C4-2B (cell line): ENCODE measurements around the gene RPUSD1.
"Not testable (repeated sequence)": the region's sequence is repeated elsewhere in the genome, so short reads cannot be mapped to it uniquely, and the experiment has no call there.

Source experiments
- H3K27ac ChIP-seq: fragments of 450-650 bp; 2 replicates; pipeline ENCODE4 v1.5.1; 2017
- ZFX ChIP-seq: fragments of 450-650 bp; IDR thresholded peaks from 2 replicates; pipeline ENCODE4 v1.6.1; 2017
- TF ChIP-seq, protein P1 (sequence below): fragments of 450-650 bp; conservative IDR thresholded peaks from 2 replicates; pipeline ENCODE4 v1.5.1; 2017; ENCODE audit warnings: mild to moderate bottlenecking

Gene RPUSD1

DNA sequence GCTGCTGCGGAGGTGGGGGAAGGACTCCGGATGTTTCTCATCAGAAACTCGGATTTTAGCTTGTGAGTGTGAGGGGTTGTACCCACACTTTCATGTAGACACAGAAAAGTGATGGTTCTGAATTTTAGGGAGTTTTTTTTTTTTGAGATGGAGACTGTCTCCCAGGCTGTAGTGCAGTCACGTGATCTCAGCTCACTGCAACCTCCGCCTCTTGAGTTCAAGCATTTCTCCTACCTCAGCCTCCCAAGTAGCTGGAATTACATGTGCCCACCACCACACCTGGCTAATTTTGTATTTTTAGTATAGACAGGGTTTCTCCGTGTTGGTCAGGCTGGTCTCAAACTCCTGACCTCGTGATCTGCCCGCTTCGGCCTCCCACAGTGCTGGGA, 34.7 kb upstream of the RPUSD1 start:
- no peak for TF ChIP-seq ZFX
- TF ChIP-seq, protein P1, sequence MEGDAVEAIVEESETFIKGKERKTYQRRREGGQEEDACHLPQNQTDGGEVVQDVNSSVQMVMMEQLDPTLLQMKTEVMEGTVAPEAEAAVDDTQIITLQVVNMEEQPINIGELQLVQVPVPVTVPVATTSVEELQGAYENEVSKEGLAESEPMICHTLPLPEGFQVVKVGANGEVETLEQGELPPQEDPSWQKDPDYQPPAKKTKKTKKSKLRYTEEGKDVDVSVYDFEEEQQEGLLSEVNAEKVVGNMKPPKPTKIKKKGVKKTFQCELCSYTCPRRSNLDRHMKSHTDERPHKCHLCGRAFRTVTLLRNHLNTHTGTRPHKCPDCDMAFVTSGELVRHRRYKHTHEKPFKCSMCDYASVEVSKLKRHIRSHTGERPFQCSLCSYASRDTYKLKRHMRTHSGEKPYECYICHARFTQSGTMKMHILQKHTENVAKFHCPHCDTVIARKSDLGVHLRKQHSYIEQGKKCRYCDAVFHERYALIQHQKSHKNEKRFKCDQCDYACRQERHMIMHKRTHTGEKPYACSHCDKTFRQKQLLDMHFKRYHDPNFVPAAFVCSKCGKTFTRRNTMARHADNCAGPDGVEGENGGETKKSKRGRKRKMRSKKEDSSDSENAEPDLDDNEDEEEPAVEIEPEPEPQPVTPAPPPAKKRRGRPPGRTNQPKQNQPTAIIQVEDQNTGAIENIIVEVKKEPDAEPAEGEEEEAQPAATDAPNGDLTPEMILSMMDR, result no peak
- H3K27ac ChIP-seq, result no peak overlapping the region

DNA sequence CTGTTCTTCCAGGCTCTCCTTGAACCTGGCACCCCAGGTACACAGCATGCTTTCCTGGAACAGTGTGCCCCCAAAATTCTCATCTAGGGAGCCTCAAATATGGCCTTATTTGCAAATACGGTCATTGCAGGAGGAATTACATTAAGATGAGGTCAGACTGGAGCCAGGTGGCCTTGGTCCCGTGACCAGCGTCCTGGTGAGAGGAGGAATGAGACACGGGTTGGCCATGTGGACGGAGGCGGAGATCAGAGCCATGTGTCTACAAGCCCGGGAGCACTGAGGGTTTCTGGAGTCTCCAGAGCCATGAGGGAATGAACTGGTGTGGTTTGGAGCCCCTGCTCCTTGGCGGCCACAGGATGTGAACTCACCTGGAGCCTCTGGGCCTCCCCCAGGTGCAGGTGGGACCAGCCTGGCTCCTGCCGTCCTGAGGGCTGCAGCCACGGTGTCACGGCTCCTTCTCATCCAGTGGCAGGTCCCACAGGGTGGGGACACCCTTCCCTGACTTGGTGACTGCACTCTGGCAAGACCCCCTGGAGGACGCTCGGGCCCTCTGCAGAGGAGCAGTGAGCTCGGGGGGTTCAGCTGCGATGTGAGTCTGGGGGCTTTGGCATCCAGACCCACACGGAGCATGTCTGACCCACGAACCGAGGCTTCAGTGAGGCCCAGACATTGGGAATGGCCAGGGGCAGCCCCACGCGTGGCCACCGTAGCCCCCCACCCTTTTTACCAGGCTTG, 34.2 kb upstream of the RPUSD1 start:
- H3K27ac ChIP-seq, result no peak overlapping the region
- TF ChIP-seq, protein P1, result no peak
- no peak for TF ChIP-seq ZFX

DNA sequence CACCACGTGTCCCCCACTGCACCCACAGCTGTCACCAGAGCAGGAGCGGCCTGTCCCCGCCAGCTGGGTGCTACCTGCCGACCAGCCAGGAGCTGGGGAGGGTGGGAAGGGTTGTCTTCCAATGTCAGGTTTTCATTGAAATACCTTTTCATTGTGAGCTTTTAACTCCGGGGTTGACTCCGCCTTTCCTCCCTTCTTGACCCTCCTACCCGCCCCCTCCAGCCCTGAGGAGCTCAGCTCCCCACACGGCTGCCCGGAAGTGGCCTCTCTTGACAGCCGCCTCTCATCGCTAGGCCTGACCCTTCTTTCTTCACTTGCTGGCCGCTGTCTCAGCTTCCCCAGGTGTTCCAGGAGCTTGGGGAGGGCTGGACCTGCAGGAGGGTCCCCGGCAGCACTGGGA, 33.6 kb upstream of the RPUSD1 start:
- TF ChIP-seq ZFX, result no peak
- TF ChIP-seq, protein P1, result no peak
- no peak overlapping the region for H3K27ac ChIP-seq

DNA sequence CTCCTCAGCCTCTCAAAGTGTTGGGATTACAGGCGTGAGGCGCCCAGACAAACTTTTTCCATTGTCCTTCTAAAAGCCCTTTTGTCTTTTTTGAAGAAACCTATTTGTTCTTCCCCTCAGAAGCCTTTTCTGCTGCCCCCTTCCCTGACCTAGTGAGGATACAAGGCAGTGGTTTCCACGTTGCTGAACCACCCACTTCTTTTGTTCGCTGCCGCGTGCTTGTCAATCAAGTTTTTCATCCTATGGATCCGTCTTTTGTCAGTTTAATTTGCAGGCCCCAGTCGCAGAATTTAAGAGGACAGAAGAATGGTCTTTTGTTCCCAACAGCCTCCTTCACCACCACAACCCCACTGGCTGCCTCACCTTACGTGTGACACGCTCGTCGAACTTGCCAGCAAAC, 32.6 kb upstream of the RPUSD1 start:
- TF ChIP-seq ZFX, result no peak
- TF ChIP-seq, protein P1, result no peak

DNA sequence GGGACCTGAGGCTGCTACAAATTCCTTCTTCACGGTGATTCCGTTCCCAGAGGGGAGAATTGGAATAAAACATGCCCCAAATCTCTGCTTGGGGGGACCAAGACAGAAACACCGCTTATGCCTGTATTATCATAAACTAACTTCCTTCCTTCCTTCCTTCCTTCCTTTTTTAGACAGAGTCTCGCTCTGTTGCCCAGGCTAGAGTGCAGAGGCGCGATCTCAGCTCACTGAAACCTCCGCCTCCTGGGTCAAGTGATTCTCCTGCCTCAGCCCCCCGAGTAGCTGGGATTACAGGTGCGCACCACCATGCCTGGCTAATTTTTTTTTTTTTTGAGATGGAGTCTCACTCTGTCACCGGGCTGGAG, 31.8 kb upstream of the RPUSD1 start:
- H3K27ac ChIP-seq, result not testable (repeated sequence)

More for the DNA sequence above, 32.6 kb upstream of the RPUSD1 start:
- H3K27ac ChIP-seq, result no peak overlapping the region

DNA sequence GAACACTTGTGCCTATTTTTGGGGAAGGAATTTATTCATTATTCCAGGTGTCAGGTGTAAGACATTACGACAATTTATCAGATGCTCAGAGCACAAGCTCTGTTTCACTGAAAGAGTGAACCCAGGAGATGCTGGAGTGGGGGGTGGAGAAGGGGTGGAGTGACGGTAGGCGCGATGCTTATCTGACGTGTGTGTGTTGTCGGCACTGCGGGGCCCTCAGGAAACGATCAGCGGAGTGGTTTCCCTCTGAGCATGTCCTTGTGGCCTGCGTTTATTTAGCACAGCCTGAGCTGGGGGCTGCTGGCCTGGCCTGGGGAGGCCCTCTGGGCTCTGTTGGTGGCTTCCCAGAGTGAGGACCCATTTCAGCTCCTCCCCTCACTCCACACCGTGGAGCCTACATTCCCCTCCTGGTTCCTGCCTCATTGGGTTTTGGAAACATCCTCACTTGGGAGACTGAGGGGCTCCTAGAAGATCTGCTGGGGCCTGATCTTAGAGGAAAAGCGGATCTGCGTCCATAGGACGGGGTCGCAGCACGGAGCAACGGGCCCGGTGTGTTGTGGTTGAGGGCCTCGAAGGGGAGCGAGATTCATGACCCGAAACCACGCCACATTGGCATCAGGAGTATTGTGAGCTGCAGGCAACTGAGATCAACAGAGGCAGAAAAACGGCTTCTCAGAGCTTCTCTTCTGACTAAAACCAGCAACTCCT, 31.3 kb upstream of the RPUSD1 start:
- no peak for TF ChIP-seq ZFX
- TF ChIP-seq, protein P1, result no peak
- no peak overlapping the region for H3K27ac ChIP-seq

DNA sequence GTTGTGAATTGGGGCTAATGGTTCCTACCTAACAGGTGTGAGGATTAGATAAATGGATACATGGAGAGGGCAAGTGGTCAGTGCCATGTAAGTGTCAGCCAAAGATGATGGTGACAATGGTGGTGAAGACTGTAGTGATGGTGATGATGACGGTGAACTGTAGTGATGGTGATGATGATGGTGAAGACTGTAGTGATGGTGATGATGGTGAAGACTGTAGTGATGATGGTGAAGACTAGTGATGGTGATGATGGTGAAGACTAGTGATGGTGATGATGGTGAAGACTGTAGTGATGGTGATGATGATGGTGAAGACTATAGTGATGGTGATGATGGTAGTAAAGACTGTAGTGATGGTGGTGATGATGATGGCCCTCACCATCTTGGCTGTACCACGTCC, 30.4 kb upstream of the RPUSD1 start:
- TF ChIP-seq, protein P1, result no peak
- H3K27ac ChIP-seq, result no peak overlapping the region

DNA sequence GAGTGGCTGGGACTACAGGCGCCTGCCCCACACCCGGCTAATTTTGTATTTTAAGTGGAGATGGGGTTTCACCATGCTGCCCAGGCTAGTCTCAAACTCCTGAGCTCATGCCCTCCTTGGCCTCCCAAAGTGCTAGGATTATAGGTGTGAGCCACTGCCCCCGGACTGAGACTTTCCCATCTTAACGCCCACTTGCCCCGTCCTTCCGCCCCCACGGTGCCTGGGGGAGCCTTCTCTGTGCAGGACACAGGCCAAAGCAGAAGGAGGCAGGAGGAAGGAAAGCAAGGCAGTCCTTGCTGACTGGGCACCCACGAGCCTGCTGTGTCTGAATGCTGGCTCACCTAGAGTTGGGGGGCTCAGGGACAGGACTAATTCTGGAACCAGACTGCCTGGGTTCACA, 30.0 kb upstream of the RPUSD1 start:
- no peak overlapping the region for H3K27ac ChIP-seq
- TF ChIP-seq, protein P1, result no peak
- no peak for TF ChIP-seq ZFX
